Mesothelial cell of epicardium (in vitro differentiated cells): ENCODE results near the gene FER1L5. TPM values are rescaled to one million over a fixed set of nuclear protein-coding genes. Genes with fewer than 3 reads are reported as not detected.

Experiments
- DNase-seq, 2 experiments: peaks; one replicate each; pipeline ENCODE4 v3.0.0; 2021; ENCODE audit warnings: low spot score in 2 of 2; ENCODE audit not compliant: unreplicated experiment in 2 of 2
- H3K27ac Mint-ChIP-seq: 2 replicates; pipeline ENCODE4 v1.8.0; 2021; ENCODE audit warnings: mixed read lengths
- H3K27me3 Mint-ChIP-seq: 2 replicates; pipeline ENCODE4 v1.8.0; 2021; ENCODE audit warnings: low read depth, mixed read lengths
- H3K36me3 Mint-ChIP-seq: 2 replicates; pipeline ENCODE4 v1.8.0; 2021; ENCODE audit warnings: mixed read lengths
- H3K4me1 Mint-ChIP-seq: 2 replicates; pipeline ENCODE4 v1.8.0; 2021; ENCODE audit warnings: mixed read lengths
- H3K4me3 Mint-ChIP-seq: 2 replicates; pipeline ENCODE4 v1.8.0; 2021; ENCODE audit warnings: mild to moderate bottlenecking, moderate library complexity, mixed read lengths
- H3K9me3 Mint-ChIP-seq: 2 replicates; pipeline ENCODE4 v1.8.0; 2021; ENCODE audit warnings: mixed read lengths
- total RNA-seq: library from RNA; stranded (reverse); gene quantifications from 3 replicates; pipeline ENCODE4 v1.2.1, GENCODE V29; 2021
- TF ChIP-seq, protein P1 (sequence below): fragments of 200-600 bp; sonication (generic); IDR thresholded peaks from one replicate; pipeline ENCODE4 v1.5.0; 2021; ENCODE audit warnings: antibody characterized with exemption; ENCODE audit not compliant: unreplicated experiment

Gene FER1L5
- total RNA-seq, 1 donor from 2014 or later: 1.1 TPM

DNA sequence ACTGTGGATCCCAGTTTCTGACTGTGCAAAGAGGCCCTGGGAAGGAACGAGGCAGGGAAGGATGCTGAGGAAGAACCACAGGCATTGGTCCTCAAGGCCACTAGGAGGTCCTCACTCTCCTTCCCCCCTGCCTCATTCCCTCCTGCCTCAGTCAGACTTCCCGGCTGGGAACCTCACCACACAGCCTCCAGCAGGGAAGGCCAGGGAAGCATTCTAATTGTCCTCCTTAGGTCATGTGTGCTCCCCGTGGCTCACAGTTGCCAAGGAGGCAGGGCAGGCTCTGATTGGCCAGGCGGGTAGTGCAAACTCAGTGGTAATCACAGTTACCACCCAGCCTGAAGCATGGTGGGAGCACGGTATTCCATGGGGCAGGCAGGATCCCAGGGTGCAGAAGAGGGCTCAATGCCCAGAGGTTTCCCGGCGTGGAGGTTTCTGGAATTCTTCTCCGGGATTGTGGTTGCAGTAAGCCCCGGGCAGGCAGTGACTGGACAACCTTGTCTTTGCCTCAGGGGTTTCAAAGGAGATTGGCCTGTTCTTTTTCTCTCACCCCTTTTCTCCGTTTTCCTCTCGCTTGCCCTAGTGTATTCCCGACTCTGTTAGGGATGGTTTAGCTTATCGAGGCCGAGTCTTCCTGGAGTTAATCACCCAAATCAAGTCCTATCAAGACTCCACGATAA, 27.1 kb downstream of the FER1L5 start:
- Mint-ChIP-seq H3K27me3 (peaks cover 5% of the 10 kb centered on the region), H3K36me3 (no peaks in the 10 kb centered on the region), H3K4me1 (peaks cover 5% of the 10 kb centered on the region), H3K4me3 (no peak overlapping the region), H3K27ac (no peak overlapping the region), H3K9me3 (peaks cover 7% of the 10 kb centered on the region)
- DNase-seq: no peak
- TF ChIP-seq, protein P1, sequence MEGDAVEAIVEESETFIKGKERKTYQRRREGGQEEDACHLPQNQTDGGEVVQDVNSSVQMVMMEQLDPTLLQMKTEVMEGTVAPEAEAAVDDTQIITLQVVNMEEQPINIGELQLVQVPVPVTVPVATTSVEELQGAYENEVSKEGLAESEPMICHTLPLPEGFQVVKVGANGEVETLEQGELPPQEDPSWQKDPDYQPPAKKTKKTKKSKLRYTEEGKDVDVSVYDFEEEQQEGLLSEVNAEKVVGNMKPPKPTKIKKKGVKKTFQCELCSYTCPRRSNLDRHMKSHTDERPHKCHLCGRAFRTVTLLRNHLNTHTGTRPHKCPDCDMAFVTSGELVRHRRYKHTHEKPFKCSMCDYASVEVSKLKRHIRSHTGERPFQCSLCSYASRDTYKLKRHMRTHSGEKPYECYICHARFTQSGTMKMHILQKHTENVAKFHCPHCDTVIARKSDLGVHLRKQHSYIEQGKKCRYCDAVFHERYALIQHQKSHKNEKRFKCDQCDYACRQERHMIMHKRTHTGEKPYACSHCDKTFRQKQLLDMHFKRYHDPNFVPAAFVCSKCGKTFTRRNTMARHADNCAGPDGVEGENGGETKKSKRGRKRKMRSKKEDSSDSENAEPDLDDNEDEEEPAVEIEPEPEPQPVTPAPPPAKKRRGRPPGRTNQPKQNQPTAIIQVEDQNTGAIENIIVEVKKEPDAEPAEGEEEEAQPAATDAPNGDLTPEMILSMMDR: no peak

DNA sequence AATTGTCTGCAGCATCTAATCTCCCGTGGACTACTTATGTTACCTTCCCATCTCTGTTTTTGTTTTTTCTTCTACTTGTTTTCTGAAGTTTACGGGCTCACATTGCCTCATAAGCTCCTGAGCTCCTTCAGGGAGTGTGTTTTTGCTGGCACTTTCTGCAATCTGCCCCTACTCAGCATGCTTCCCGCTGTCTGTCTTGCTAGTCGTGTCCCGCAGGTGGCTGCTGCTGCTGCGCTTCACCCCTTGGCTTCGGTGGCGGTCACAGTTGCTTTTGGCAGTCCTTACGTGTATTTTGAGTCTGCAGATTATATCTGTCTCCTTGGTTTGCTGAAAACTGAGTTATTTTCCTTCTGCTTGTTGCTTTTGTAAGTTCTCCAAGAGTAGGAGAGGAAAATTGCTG, 37.3 kb downstream of the FER1L5 start:
- Mint-ChIP-seq H3K9me3 (no peaks in the 10 kb centered on the region), H3K27ac (peak overlapping the region; percentile 4), H3K4me3 (no peak overlapping the region), H3K36me3 (no peaks in the 10 kb centered on the region), H3K27me3 (peaks cover 7% of the 10 kb centered on the region), H3K4me1 (peaks cover 16% of the 10 kb centered on the region)
- TF ChIP-seq, protein P1: no peak
- no peak for DNase-seq

DNA sequence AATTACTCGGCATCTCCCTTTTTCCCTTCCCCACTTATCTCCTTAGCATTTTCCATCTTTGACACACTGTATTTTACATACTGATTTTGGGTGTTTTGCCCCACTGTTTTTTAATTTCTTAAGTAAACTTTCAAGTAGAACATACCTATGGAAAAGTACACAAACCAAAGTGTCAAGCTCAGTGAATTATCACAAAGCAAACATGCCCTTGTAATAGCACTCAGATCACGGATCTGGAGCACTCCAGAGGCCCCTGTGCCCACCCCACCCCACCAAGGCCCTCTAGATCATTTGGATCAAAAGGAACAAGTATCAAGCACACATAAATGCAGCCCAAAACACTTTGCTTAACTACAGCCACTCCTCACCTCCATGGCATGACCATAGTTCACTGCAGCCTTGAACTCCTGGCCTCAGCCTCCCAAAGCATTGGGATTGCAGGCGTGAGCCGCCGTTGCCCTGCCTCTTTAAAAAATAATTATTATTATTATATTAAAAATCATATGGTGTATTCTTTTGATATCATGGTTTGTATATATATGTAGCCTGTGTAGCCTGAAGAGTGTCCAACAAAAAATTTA, 38.1 kb downstream of the FER1L5 start:
- Mint-ChIP-seq H3K27ac (no peak overlapping the region), H3K36me3 (no peaks in the 10 kb centered on the region), H3K9me3 (no peaks in the 10 kb centered on the region)

DNA sequence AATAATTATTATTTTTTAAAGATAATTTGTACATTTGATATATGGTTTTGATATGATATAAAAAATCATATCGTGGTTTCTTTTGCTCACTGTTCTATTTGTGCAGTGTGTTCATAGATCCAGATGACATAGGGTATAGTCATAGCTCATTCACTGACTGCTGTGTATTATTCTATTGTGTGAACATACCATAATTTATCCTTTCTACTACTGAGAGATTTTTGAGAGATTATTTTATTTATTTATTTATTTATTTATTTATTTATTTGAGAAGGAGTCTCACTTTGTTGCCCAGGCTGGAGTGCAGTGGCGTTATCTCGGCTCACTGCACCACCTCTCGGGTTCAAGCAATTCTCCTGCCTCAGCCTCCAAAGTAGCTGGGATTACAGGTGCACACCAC, 39.0 kb downstream of the FER1L5 start:
- Mint-ChIP-seq H3K36me3 (no peaks in the 10 kb centered on the region), H3K9me3 (no peaks in the 10 kb centered on the region)
- TF ChIP-seq, protein P1: no peak

More for the DNA sequence above, 38.1 kb downstream of the FER1L5 start:
- Mint-ChIP-seq H3K4me3 (no peak overlapping the region), H3K27me3 (peaks cover 7% of the 10 kb centered on the region), H3K4me1 (peaks cover 23% of the 10 kb centered on the region)
- DNase-seq: no peak
- TF ChIP-seq, protein P1: no peak

DNA sequence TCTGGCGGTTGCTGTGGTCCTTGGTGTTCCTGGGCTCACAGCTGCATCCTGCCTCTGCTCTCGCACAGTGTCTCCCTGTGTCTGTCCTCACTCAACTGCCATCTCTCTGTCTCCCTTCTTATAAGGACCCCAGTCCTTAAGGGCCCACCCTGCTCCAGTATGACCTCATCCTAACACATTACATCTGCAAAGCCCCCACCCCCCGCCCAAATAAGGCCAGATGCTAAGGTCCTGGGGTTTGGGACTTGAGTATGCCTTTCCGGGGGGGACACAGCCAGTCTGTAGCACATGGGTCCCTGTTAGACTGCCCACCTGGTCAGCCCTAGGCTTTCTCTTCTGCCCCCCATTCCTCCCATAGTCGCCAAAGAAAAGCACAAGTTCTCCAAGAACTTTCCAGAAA, 40.7 kb downstream of the FER1L5 start:
- H3K27ac Mint-ChIP-seq: no peak overlapping the region
- H3K27me3 Mint-ChIP-seq: peaks cover 6% of the 10 kb centered on the region
- H3K4me1 Mint-ChIP-seq: peaks cover 34% of the 10 kb centered on the region

More for the DNA sequence above, 39.0 kb downstream of the FER1L5 start:
- Mint-ChIP-seq H3K27me3 (peaks cover 7% of the 10 kb centered on the region), H3K27ac (no peak overlapping the region), H3K4me1 (peaks cover 29% of the 10 kb centered on the region), H3K4me3 (no peak overlapping the region)
- no peak for DNase-seq

More for the DNA sequence above, 40.7 kb downstream of the FER1L5 start:
- H3K9me3 Mint-ChIP-seq: no peaks in the 10 kb centered on the region
- no peaks in the 10 kb centered on the region for H3K36me3 Mint-ChIP-seq
- TF ChIP-seq, protein P1: no peak
- DNase-seq: no peak
- H3K4me3 Mint-ChIP-seq: no peak overlapping the region
